HepG2 (cell line): ENCODE data around the gene STOML2. TPM values are rescaled to one million over a fixed set of nuclear protein-coding genes. Genes with fewer than 3 reads are reported as not detected.
A peak's percentile ranks its signal among the peaks of the same experiment; 100 is the strongest.

Experiments
- AKAP8 ChIP-seq: sonication (generic); formaldehyde crosslinking; IDR thresholded peaks from 2 replicates; pipeline ENCODE4 v1.5.1; 2020; ENCODE audit warnings: mild to moderate bottlenecking, missing genetic modification reagents
- CC2D1A ChIP-seq: sonication (generic); formaldehyde crosslinking; IDR thresholded peaks from 2 replicates; pipeline ENCODE4 v1.8.1; 2023; ENCODE audit warnings: mild to moderate bottlenecking, missing genetic modification reagents
- CREBL2 ChIP-seq: sonication (generic); formaldehyde crosslinking; IDR thresholded peaks from 2 replicates; pipeline ENCODE4 v1.8.1; 2023; ENCODE audit warnings: missing genetic modification reagents, mild to moderate bottlenecking, borderline replicate concordance
- CSRNP2 ChIP-seq: sonication (generic); formaldehyde crosslinking; conservative IDR thresholded peaks from 2 replicates; pipeline ENCODE4 v1.8.0; 2022; ENCODE audit warnings: low read depth, missing genetic modification reagents
- DNMT3B ChIP-seq: conservative IDR thresholded peaks from 2 replicates; pipeline ENCODE4 v1.6.1; 2016; ENCODE audit warnings: missing biosample characterization, control low read depth
- ISL2 ChIP-seq: sonication (generic); formaldehyde crosslinking; IDR thresholded peaks from 2 replicates; pipeline ENCODE4 v1.5.0; 2020; ENCODE audit warnings: missing genetic modification reagents
- MAFF ChIP-seq: IDR thresholded peaks from 2 replicates; pipeline ENCODE4 v1.6.1; 2011; ENCODE audit warnings: low read depth, low read length, improper control_type of control experiment
- MAFK ChIP-seq, 2 experiments: IDR thresholded peaks in 1 of 2; conservative IDR thresholded peaks in 1 of 2; 2 replicates each; pipeline ENCODE4 v1.6.1; 2011; ENCODE audit warnings: improper control_type of control experiment in 2 of 2, low read length in 2 of 2
- MLX ChIP-seq: IDR thresholded peaks from 2 replicates; pipeline ENCODE4 v1.6.1; 2016
- MZF1 ChIP-seq: sonication (generic); formaldehyde crosslinking; IDR thresholded peaks from 2 replicates; pipeline ENCODE4 v1.8.1; 2023; ENCODE audit warnings: mild to moderate bottlenecking, missing genetic modification reagents, borderline replicate concordance
- NCOA5 ChIP-seq: sonication (generic); formaldehyde crosslinking; IDR thresholded peaks from 2 replicates; pipeline ENCODE4 v1.4.0; 2020; ENCODE audit warnings: missing genetic modification reagents
- NKX3-1 ChIP-seq: sonication (generic); formaldehyde crosslinking; IDR thresholded peaks from 2 replicates; pipeline ENCODE4 v1.5.0; 2020; ENCODE audit warnings: missing genetic modification reagents
- NR3C1 ChIP-seq: sonication (generic); formaldehyde crosslinking; IDR thresholded peaks from 2 replicates; pipeline ENCODE4 v1.4.0; 2020; ENCODE audit warnings: missing genetic modification reagents
- PAWR ChIP-seq: sonication (generic); formaldehyde crosslinking; IDR thresholded peaks from 2 replicates; pipeline ENCODE4 v1.4.0; 2020; ENCODE audit warnings: missing genetic modification reagents, mild to moderate bottlenecking, borderline replicate concordance
- PLRG1 ChIP-seq: fragments of 450-650 bp; conservative IDR thresholded peaks from 2 replicates; pipeline ENCODE4 v1.6.1; 2016
- PRMT3 ChIP-seq: sonication (generic); formaldehyde crosslinking; IDR thresholded peaks from 2 replicates; pipeline ENCODE4 v1.8.1; 2022; ENCODE audit warnings: low read depth, mild to moderate bottlenecking, moderate library complexity, missing genetic modification reagents, borderline replicate concordance
- REXO4 ChIP-seq: sonication (generic); formaldehyde crosslinking; IDR thresholded peaks from 2 replicates; pipeline ENCODE4 v1.8.0; 2022; ENCODE audit warnings: missing genetic modification reagents, mild to moderate bottlenecking, borderline replicate concordance
- SALL2 ChIP-seq: sonication (generic); formaldehyde crosslinking; IDR thresholded peaks from 2 replicates; pipeline ENCODE4 v1.8.1; 2023; ENCODE audit warnings: mild to moderate bottlenecking, missing genetic modification reagents, inconsistent platforms
- YEATS2 ChIP-seq: sonication (generic); formaldehyde crosslinking; IDR thresholded peaks from 2 replicates; pipeline ENCODE4 v1.4.0; 2020; ENCODE audit warnings: missing genetic modification reagents, borderline replicate concordance
- ZBTB38 ChIP-seq: sonication (generic); formaldehyde crosslinking; IDR thresholded peaks from 2 replicates; pipeline ENCODE4 v1.5.1; 2020; ENCODE audit warnings: mild to moderate bottlenecking, missing genetic modification reagents
- ZC3H13 ChIP-seq: sonication (generic); formaldehyde crosslinking; IDR thresholded peaks from 2 replicates; pipeline ENCODE4 v1.8.1; 2023; ENCODE audit warnings: mild to moderate bottlenecking, missing genetic modification reagents, moderate library complexity
- ZNF12 ChIP-seq: sonication (generic); formaldehyde crosslinking; IDR thresholded peaks from 2 replicates; pipeline ENCODE4 v1.5.0; 2020; ENCODE audit warnings: missing genetic modification reagents
- ZNF274 ChIP-seq: sonication (generic); formaldehyde crosslinking; IDR thresholded peaks from 2 replicates; pipeline ENCODE4 v1.5.1; 2020; ENCODE audit warnings: mild to moderate bottlenecking, missing genetic modification reagents
- ZNF382 ChIP-seq: sonication (generic); formaldehyde crosslinking; IDR thresholded peaks from 2 replicates; pipeline ENCODE4 v1.5.0; 2020; ENCODE audit warnings: missing genetic modification reagents, mild to moderate bottlenecking, borderline replicate concordance
- ZNF484 ChIP-seq: sonication (generic); formaldehyde crosslinking; IDR thresholded peaks from 2 replicates; pipeline ENCODE4 v1.5.1; 2020; ENCODE audit warnings: mild to moderate bottlenecking, low read depth, missing genetic modification reagents, borderline replicate concordance
- ZNF747 ChIP-seq: sonication (generic); formaldehyde crosslinking; IDR thresholded peaks from 2 replicates; pipeline ENCODE4 v1.8.1; 2023; ENCODE audit warnings: missing genetic modification reagents, mild to moderate bottlenecking, borderline replicate concordance
- ZNF790 ChIP-seq: sonication (generic); formaldehyde crosslinking; IDR thresholded peaks from 2 replicates; pipeline ENCODE4 v1.8.0; 2022; ENCODE audit warnings: missing genetic modification reagents, mild to moderate bottlenecking, borderline replicate concordance
- ZNF816 ChIP-seq: sonication (generic); formaldehyde crosslinking; IDR thresholded peaks from 2 replicates; pipeline ENCODE4 v1.8.0; 2022; ENCODE audit warnings: missing genetic modification reagents, mild to moderate bottlenecking, borderline replicate concordance
- ZNF883 ChIP-seq: sonication (generic); formaldehyde crosslinking; IDR thresholded peaks from 2 replicates; pipeline ENCODE4 v1.5.1; 2020; ENCODE audit warnings: mild to moderate bottlenecking, missing genetic modification reagents; ENCODE audit errors: not compliant biosample characterization
- ZSCAN25 ChIP-seq: sonication (generic); formaldehyde crosslinking; IDR thresholded peaks from 2 replicates; pipeline ENCODE4 v1.8.0; 2022; ENCODE audit warnings: mild to moderate bottlenecking, missing genetic modification reagents
- polyA plus RNA-seq, 8 experiments: library from polyadenylated mRNA; depleted of rRNA in 3 of 8; stranded (reverse) in 7 of 8; unstranded in 1 of 8; fragments of >200 nt; fragmentation: Illumina TruSeq in 4 of 8; extraction: Trizol in 4 of 8; gene quantifications; 2 replicates each; pipeline versions ENCODE4 v1.2.1 to v1.2.3, GENCODE V29; 2011 to 2016; ENCODE audit warnings: low read depth in 4 of 8, missing spikeins in 1 of 8, mixed read lengths in 1 of 8; ENCODE audit not compliant: insufficient read depth in 1 of 8
- total RNA-seq, 5 experiments: library from RNA; depleted of rRNA; stranded (reverse); fragments of >200 nt; fragmentation: Illumina TruSeq; extraction: Trizol; gene quantifications; 2 replicates each; pipeline ENCODE4 v1.2.3, GENCODE V29; 2016; ENCODE audit warnings: low read depth in 1 of 5

STOML2 gene
- total and polyA plus RNA-seq, 2 of the 13 experiments (the other 11 are each of a cell fraction or from before 2014, with no cell fraction given), result 245 to 250 TPM

- TF ChIP-seq MAFK (conservative IDR thresholded peaks at IDR 0.05 in 1 of 2, IDR thresholded peaks at IDR 0.05 in 1 of 2; ENCODE audit: low read length in 2 of 2), result peak in 1 of 2 experiments; percentile 1; a peak in 2 of 4 replicates
- no peak for TF ChIP-seq PRMT3
- TF ChIP-seq ZNF790 (CRISPR knock-in tag), result no peak
- no peak for TF ChIP-seq ZNF747 (CRISPR knock-in tag)
- TF ChIP-seq PLRG1, result no peak
- no peak for TF ChIP-seq MZF1
- TF ChIP-seq ZNF883 (CRISPR knock-in tag), result no peak
- no peak for TF ChIP-seq REXO4 (CRISPR knock-in tag)
- no peak for TF ChIP-seq CREBL2 (CRISPR knock-in tag)
- TF ChIP-seq AKAP8, result 0 out of 2 replicates have a peak, but pooled peaks have one; percentile 27
- no peak for TF ChIP-seq MAFF
- TF ChIP-seq NR3C1 (CRISPR knock-in tag), result no peak
- no peak for TF ChIP-seq ZNF12
- peak; percentile 11; the same call in 1 of the 2 replicates for TF ChIP-seq ZSCAN25 (CRISPR knock-in tag)
- TF ChIP-seq NCOA5, result 0 out of 2 replicates have a peak, but pooled peaks have one; percentile 14
- TF ChIP-seq NKX3-1 (CRISPR knock-in tag), result no peak
- TF ChIP-seq MLX (CRISPR knock-in tag), result 0 out of 2 replicates have a peak, but pooled peaks have one; percentile 26
- TF ChIP-seq ZNF382 (CRISPR knock-in tag), result no peak
- TF ChIP-seq DNMT3B (CRISPR knock-in tag), result peak; percentile 73; the same call in 1 of the 2 replicates
- TF ChIP-seq YEATS2 (CRISPR knock-in tag), result peak; percentile 67; the same call in 1 of the 2 replicates
- TF ChIP-seq ZNF484 (CRISPR knock-in tag), result no peak
- no peak for TF ChIP-seq PAWR (CRISPR knock-in tag)
- no peak for TF ChIP-seq CC2D1A (CRISPR knock-in tag)
- no peak for TF ChIP-seq ZBTB38
- no peak for TF ChIP-seq ZNF274 (CRISPR knock-in tag)
- no peak; the same call in 1 of the 2 replicates for TF ChIP-seq ISL2 (CRISPR knock-in tag)
- no peak for TF ChIP-seq ZC3H13
- no peak for TF ChIP-seq ZNF816
- TF ChIP-seq CSRNP2, result no peak
- TF ChIP-seq SALL2 (CRISPR knock-in tag), result peak; percentile 77; the same call in 1 of the 2 replicates
These were observed 30.3 kb downstream of the STOML2 start, which contains the start of gene VCP (continued) for GRCh38 chr9:35072461-35073278.
